AG04449 (cell line): ENCODE results near the gene TMPRSS13.

Experiments
- CTCF ChIA-PET: fragments of 350-600 bp; formaldehyde crosslinking; extraction: SDS; loops from one replicate; lab custom pipeline; 2021; ENCODE audit warnings: antibody characterized with exemption; lab: Yijun Ruan, JAX
- POLR2A ChIA-PET: fragments of 400-600, 350-600 bp; formaldehyde crosslinking; extraction: SDS; loops from one replicate; lab custom pipeline; 2020; ENCODE audit warnings: antibody characterized with exemption, inconsistent platforms; lab: Yijun Ruan, JAX
- DNase-seq: peaks from one replicate; pipeline ENCODE4 v3.0.0-alpha.2; 2010; ENCODE audit warnings: low read depth, low spot score
- H3K4me3 ChIP-seq: 2 replicates; pipeline ENCODE4 v1.5.1; 2011; ENCODE audit warnings: low read depth, mild to moderate bottlenecking, control low read depth, low read length
- TF ChIP-seq, protein P1 (sequence below): IDR thresholded peaks from one replicate; pipeline ENCODE4 v1.5.1; 2011; ENCODE audit warnings: mild to moderate bottlenecking, moderate library complexity, low read length, control low read depth, inconsistent platforms; ENCODE audit not compliant: insufficient read depth; ENCODE audit errors: missing control alignments

The TMPRSS13 gene

DNA sequence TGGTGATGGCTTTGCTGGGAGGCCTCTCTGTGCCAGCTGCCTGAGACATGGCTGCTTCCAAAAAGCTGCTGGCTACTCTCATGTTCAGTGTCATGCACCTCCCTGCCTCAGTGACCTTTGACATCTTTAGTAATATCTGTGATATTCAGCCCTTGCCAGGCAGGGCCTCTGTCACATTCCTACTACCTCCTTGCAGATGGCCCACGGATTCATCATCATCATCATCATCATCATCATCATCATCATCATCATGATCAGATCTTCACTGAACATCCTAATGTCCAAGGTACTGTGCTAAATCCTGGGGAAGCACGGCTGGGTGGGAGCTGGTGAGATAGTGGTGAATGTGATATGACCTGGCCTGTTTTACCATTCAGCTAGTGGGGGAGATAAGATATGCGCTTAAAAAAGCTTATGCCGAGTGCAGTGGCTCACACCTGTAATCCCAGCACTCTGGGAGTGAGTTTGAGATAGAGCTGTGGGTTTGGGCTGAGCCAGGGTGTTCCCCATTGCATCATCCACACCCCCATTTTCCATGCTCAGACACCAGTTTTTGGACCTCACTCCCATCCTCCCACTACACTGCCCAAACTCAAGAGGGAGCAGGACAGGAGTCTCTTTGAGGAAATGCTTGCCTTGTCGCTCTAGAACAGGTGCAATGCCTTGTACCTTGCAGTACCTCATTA lies 17.1 kb upstream of the TMPRSS13 start:
- no peak overlapping the region for H3K4me3 ChIP-seq
- ChIA-PET CTCF (interaction anchor here (0.6 to 10.1 kb wide), 46 partner anchors 10 to 522 kb away, joined by 3 to 341 read pairs (median 5); partner anchors contain the start of genes FXYD2, FXYD6, IL10RA and TMPRSS13), POLR2A (interaction anchor here (1.0 kb wide), 2 partner anchors 95 to 128 kb away, joined by 3 read pairs; no protein-coding TSS in a partner anchor)
- DNase-seq: no peak
- TF ChIP-seq, protein P1, sequence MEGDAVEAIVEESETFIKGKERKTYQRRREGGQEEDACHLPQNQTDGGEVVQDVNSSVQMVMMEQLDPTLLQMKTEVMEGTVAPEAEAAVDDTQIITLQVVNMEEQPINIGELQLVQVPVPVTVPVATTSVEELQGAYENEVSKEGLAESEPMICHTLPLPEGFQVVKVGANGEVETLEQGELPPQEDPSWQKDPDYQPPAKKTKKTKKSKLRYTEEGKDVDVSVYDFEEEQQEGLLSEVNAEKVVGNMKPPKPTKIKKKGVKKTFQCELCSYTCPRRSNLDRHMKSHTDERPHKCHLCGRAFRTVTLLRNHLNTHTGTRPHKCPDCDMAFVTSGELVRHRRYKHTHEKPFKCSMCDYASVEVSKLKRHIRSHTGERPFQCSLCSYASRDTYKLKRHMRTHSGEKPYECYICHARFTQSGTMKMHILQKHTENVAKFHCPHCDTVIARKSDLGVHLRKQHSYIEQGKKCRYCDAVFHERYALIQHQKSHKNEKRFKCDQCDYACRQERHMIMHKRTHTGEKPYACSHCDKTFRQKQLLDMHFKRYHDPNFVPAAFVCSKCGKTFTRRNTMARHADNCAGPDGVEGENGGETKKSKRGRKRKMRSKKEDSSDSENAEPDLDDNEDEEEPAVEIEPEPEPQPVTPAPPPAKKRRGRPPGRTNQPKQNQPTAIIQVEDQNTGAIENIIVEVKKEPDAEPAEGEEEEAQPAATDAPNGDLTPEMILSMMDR: no peak

DNA sequence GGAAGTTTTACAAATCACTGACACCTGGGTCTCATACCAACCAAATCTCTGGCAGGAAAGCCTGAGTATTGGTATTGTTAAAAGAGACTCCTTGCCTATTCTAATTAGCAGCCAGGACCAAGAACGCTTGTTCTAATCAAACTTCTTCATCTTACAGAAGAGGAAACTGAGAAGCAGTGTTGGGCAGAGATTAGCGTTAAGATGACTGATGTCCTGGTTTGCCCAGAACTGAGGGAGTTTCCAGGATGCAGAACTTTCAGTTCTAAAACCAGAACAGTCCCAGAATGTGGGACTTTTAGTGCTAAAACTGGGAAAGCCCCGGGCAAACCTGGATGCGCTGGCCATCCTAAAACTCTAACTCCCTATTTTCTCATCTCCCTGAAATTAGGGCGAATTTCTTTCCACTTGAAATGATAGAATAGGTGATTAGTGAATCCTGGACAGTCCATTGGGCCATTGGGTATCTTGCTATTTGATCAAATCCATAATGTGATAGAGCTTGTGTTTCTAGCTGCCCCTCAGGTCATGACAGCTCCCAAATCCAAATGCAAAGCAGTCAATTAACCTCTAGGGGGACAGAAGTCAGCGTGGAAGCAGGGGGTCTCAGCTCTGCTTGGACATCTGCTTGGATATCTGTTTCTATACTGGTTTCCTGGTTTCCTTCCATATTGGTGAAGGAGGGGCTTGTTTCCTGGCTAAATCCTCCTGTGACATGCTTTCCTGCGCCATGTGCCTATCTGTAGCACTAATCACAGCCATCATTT lies 16.0 kb upstream of the TMPRSS13 start:
- ChIA-PET CTCF (interaction anchor here (0.8 to 10.1 kb wide), 8 partner anchors 9 to 519 kb away, joined by 3 to 341 read pairs (median 24); partner anchors contain the start of gene FXYD2), POLR2A (no interaction called here)
- H3K4me3 ChIP-seq: no peak overlapping the region
- TF ChIP-seq, protein P1: no peak
- no peak for DNase-seq

DNA sequence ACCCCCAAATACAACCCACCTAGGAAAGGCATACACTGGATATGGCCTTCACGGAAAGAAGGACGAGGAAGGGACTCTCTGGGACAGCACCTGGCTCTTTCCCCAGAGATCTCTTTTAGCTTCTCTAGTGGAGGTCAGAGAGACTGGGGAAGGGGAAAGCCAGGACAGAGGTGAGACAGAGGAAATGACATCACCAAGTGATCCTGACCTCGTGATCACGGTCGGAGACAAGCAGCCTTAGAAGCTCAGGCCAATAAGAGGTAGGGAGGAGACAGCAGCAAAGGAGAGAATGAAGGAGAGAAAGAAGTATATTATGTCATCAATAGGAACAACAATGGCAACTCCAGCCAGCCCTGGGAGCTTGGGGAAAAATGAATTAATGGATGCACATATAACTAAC lies 15.4 kb upstream of the TMPRSS13 start:
- DNase-seq: no peak
- no peak overlapping the region for H3K4me3 ChIP-seq
- ChIA-PET CTCF (interaction anchor here (1.3 to 10.1 kb wide), 4 partner anchors 102 to 139 kb away, joined by 4 to 341 read pairs (median 194); partner anchors contain the start of gene FXYD2), POLR2A (no interaction called here)
- TF ChIP-seq, protein P1: no peak

DNA sequence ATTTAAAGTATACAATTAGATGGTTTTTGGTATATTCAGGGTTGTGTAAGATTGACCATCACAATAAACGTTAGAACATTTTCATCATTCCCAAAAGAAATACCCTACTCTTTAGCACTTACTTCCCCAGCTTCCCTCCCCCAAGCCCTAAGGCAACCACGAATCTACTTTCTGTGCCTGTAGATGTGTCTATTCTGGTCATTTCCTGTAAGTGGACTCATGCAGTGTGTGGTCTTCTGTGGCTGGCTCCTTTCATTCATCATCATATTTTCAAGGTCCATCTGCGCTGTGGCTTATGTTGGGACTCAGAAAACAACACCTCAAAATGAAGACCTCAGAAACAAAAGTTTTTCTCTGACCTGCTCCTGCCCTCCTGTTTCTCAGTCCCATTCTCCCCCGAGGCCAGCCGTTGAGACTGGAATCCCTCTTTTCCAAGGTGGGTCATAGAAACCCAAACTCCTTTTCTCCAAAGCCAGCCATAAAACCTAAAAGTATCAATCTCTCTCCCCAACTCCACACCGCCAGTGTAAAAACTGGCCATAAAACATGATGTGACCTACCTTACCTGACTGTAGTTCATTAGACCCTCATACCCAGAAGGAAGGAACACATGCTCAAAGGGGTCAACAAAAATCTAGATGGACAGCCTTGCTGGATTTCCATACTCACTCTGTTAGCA lies 12.9 kb upstream of the TMPRSS13 start:
- no peak for DNase-seq
- ChIA-PET CTCF (interaction anchor here (0.7 to 8.6 kb wide), 5 partner anchors 11 to 516 kb away, joined by 3 to 243 read pairs (median 14); partner anchors contain the start of gene FXYD2), POLR2A (no interaction called here)
- TF ChIP-seq, protein P1: no peak
- no peak overlapping the region for H3K4me3 ChIP-seq

DNA sequence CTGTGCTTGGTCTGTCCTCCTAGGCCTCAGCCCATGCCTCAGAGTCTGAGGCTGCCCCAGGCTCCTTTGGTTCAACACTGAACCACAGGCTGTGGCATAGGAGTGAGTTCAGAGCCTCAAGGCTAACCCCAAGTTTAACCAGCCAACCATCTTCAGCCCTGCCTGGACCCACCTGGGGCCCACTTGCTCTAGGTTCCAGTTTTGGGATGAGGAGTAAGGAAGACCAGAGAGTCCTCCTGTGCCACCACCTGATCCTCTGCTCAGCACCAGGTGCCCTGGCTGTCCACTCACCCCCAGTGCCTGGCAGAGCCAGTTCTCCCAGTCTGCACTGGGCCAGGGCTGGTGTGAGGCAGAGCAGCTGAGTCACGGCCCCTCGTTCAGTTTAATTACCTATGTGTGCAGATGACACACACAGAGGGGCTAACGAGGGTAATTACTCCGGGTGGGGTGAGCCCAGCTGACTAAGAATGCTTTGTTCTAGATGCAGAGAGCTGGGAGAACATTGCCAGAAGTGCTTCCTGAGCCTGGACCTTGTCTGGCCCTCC lies 12.0 kb upstream of the TMPRSS13 start:
- TF ChIP-seq, protein P1: no peak
- POLR2A ChIA-PET: no interaction called here
- no peak overlapping the region for H3K4me3 ChIP-seq
- CTCF ChIA-PET: interaction anchor here (0.7 to 8.6 kb wide), 5 partner anchors 11 to 515 kb away, joined by 3 to 243 read pairs (median 14); partner anchors contain the start of gene FXYD2
- no peak for DNase-seq
